Natural killer cell (primary cell): ENCODE results near the gene DAW1. TPM values are rescaled to one million over a fixed set of nuclear protein-coding genes. Genes with fewer than 3 reads are reported as not detected.

Source experiments
- ATAC-seq, 3 donors: fragments of 150-1000 bp in 2 of 3; fragments of 200-7000 bp in 1 of 3; cut with Tn5 transposase; 1 replicate in 1 of 3; 2 replicates in 2 of 3; pipeline ENCODE4 v1.10.0; 2021; ENCODE audit warnings: mild to moderate bottlenecking in 2 of 3, moderate library complexity in 2 of 3
- DNase-seq, 2 donors: peaks; one replicate each; pipeline versions ENCODE4 v3.0.0 to v3.0.0-alpha.2; 2013 to 2021; ENCODE audit warnings: mixed read lengths in 1 of 2
- H3K27ac ChIP-seq: one replicate; pipeline ENCODE4 v1.5.1; 2013; ENCODE audit warnings: mild to moderate bottlenecking, low read length
- H3K27me3 ChIP-seq: one replicate; pipeline ENCODE4 v1.6.1; 2013; ENCODE audit warnings: low read length; ENCODE audit not compliant: control insufficient read depth, insufficient read depth
- H3K36me3 ChIP-seq: one replicate; pipeline ENCODE4 v1.6.1; 2013; ENCODE audit warnings: low read length; ENCODE audit not compliant: control insufficient read depth, insufficient read depth
- H3K4me1 ChIP-seq: one replicate; pipeline ENCODE4 v1.6.1; 2013; ENCODE audit warnings: low read length; ENCODE audit not compliant: control insufficient read depth, insufficient read depth
- H3K4me3 ChIP-seq: one replicate; pipeline ENCODE4 v1.5.1; 2013; ENCODE audit warnings: low read length
- H3K9me3 ChIP-seq: one replicate; pipeline ENCODE4 v1.6.1; 2013; ENCODE audit warnings: low read length; ENCODE audit not compliant: control insufficient read depth, insufficient read depth
- H3K27ac Mint-ChIP-seq, 2 donors: one replicate each; pipeline ENCODE4 v1.8.0; 2022; ENCODE audit warnings: mild to moderate bottlenecking in 2 of 2, mixed read lengths in 2 of 2, moderate library complexity in 1 of 2
- H3K27me3 Mint-ChIP-seq, 2 donors: one replicate each; pipeline ENCODE4 v1.8.0; 2022; ENCODE audit warnings: low read depth in 2 of 2, mixed read lengths in 2 of 2
- H3K36me3 Mint-ChIP-seq: one replicate; pipeline ENCODE4 v1.8.0; 2022; ENCODE audit warnings: mixed read lengths
- H3K4me1 Mint-ChIP-seq, 2 donors: one replicate each; pipeline ENCODE4 v1.8.0; 2022; ENCODE audit warnings: mixed read lengths in 2 of 2
- H3K4me3 Mint-ChIP-seq: one replicate; pipeline ENCODE4 v1.8.0; 2022; ENCODE audit warnings: mild to moderate bottlenecking, moderate library complexity, mixed read lengths
- H3K9me3 Mint-ChIP-seq, 2 donors: one replicate each; pipeline ENCODE4 v1.8.0; 2022; ENCODE audit warnings: mixed read lengths in 2 of 2
- CTCF ChIP-seq: fragments of 200-600 bp; IDR thresholded peaks from one replicate; pipeline ENCODE4 v1.8.0; 2022; ENCODE audit warnings: antibody characterized with exemption
- WGBS: methylation state at CpG from one replicate; pipeline ENCODE4 v1.1.7; 2013; ENCODE audit warnings: missing lambda C conversion rate; ENCODE audit not compliant: insufficient coverage; 5-methylcytosine and 5-hydroxymethylcytosine counted together
- intact Hi-C: fragments of 100-400 bp; cut with micrococcal nuclease; formaldehyde crosslinking; loops from one replicate; pipeline ENCODE4 v1.14.2; 2022
- total RNA-seq, 4 donors: library from RNA; stranded (reverse); fragments of 120-200 nt in 1 of 4; gene quantifications; one replicate each; pipeline versions ENCODE4 v1.2.3 to v1.2.4, GENCODE V29; 2013 to 2022

The DAW1 gene
- total RNA-seq, 3 donors from 2014 or later (not counting 1 experiment from before 2014, with no cell fraction given), result not detected

GRCh38 chr2:227889336-227889735 is 17.9 kb downstream of the DAW1 start:
- H3K27ac ChIP-seq, result no peak overlapping the region
- intact Hi-C loops, result no loop called here
- WGBS, result 98% methylated on average over 2 of the region's 5 CpGs
- DNase-seq (no peak), ATAC-seq (no peak)
- H3K4me3 ChIP-seq, result no peak overlapping the region
- no peaks in the 10 kb centered on the region for H3K27me3 ChIP-seq
- H3K4me1 ChIP-seq, result no peaks in the 10 kb centered on the region
- Mint-ChIP-seq H3K36me3 (no peaks in the 10 kb centered on the region), H3K4me1 (no peaks in the 10 kb centered on the region), H3K9me3 (no peaks in the 10 kb centered on the region), H3K27ac (no peak overlapping the region), H3K27me3 (no peaks in the 10 kb centered on the region), H3K4me3 (no peak overlapping the region)
- no peaks in the 10 kb centered on the region for H3K9me3 ChIP-seq
- no peak for TF ChIP-seq CTCF
- no peaks in the 10 kb centered on the region for H3K36me3 ChIP-seq

- no peaks in the 10 kb centered on the region for H3K9me3 Mint-ChIP-seq
- intact Hi-C loops, result loop anchor here (10.0 kb wide), 1 partner anchor 1694 kb away; no protein-coding TSS in a partner anchor
- no peaks in the 10 kb centered on the region for H3K4me1 Mint-ChIP-seq
- H3K36me3 Mint-ChIP-seq, result no peaks in the 10 kb centered on the region
- ATAC-seq (peak in 1 of 3 donors; percentile 62), DNase-seq (peak in 1 of 2 donors; percentile 58)
- no peaks in the 10 kb centered on the region for H3K27me3 Mint-ChIP-seq
- H3K27me3 ChIP-seq, result no peaks in the 10 kb centered on the region
- no peaks in the 10 kb centered on the region for H3K9me3 ChIP-seq
- no peaks in the 10 kb centered on the region for H3K36me3 ChIP-seq
- no peak overlapping the region for H3K27ac Mint-ChIP-seq
- TF ChIP-seq CTCF, result peak; percentile 71
- WGBS, result no CpG with 5 or more reads among the region's 2 CpGs
- H3K4me1 ChIP-seq, result no peaks in the 10 kb centered on the region
- no peak overlapping the region for H3K4me3 Mint-ChIP-seq
- H3K27ac ChIP-seq, result no peak overlapping the region
- no peak overlapping the region for H3K4me3 ChIP-seq
Observed at GRCh38 chr2:227890495-227891079, 19.2 kb downstream of the DAW1 start.

- Mint-ChIP-seq H3K4me3 (no peak overlapping the region), H3K9me3 (no peaks in the 10 kb centered on the region), H3K4me1 (no peaks in the 10 kb centered on the region), H3K36me3 (no peaks in the 10 kb centered on the region), H3K27me3 (no peaks in the 10 kb centered on the region), H3K27ac (no peak overlapping the region)
- Histone ChIP-seq H3K27ac (no peak overlapping the region), H3K9me3 (no peaks in the 10 kb centered on the region), H3K4me1 (no peaks in the 10 kb centered on the region), H3K27me3 (no peaks in the 10 kb centered on the region), H3K36me3 (no peaks in the 10 kb centered on the region), H3K4me3 (no peak overlapping the region)
- intact Hi-C loops, result loop anchor here (10.0 kb wide), 1 partner anchor 1693 kb away; no protein-coding TSS in a partner anchor
- DNase-seq (no peak), ATAC-seq (no peak)
- no peak for TF ChIP-seq CTCF
- no CpG with 5 or more reads among the region's 2 CpGs for WGBS
Observed at GRCh38 chr2:227891673-227892072, 20.2 kb downstream of the DAW1 start.

GRCh38 chr2:227903381-227903780 is 31.9 kb downstream of the DAW1 start:
- H3K4me1 Mint-ChIP-seq, result no peaks in the 10 kb centered on the region
- Histone ChIP-seq H3K27me3 (no peaks in the 10 kb centered on the region), H3K9me3 (no peaks in the 10 kb centered on the region), H3K36me3 (no peaks in the 10 kb centered on the region), H3K4me1 (no peaks in the 10 kb centered on the region), H3K4me3 (no peak overlapping the region), H3K27ac (no peak overlapping the region)
- no peaks in the 10 kb centered on the region for H3K9me3 Mint-ChIP-seq
- no peak overlapping the region for H3K4me3 Mint-ChIP-seq
- intact Hi-C loops, result no loop called here
- ATAC-seq (no peak), DNase-seq (no peak)
- no peak overlapping the region for H3K27ac Mint-ChIP-seq
- no peak for TF ChIP-seq CTCF
- WGBS, result 50% methylated on average over 2 of the region's 2 CpGs
- H3K36me3 Mint-ChIP-seq, result no peaks in the 10 kb centered on the region
- no peaks in the 10 kb centered on the region for H3K27me3 Mint-ChIP-seq
